ENCODE results near the gene PRLH. TPM values are rescaled to one million over a fixed set of nuclear protein-coding genes. Genes with fewer than 3 reads are reported as not detected.

Gene PRLH, protein sequence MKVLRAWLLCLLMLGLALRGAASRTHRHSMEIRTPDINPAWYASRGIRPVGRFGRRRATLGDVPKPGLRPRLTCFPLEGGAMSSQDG
- total RNA-seq (2016; rRNA removed; fragmentation: Illumina TruSeq; extraction: Trizol) (not detected in 2 replicates), polyA plus RNA-seq (2011; rRNA removed) (not detected in 2 replicates), polyA minus RNA-seq (2011; rRNA and poly(A)+ RNA removed; ENCODE audit: low replicate concordance) (not detected in 2 replicates), Bru-seq, nascent RNA (not detected), BruChase-seq, experiment 1, labeled RNA remaining after a 6-hour chase (not detected), BruChase-seq, experiment 2, labeled RNA remaining after a 2-hour chase (not detected)
- not detected in 2 replicates for total RNA-seq (2016; cell fraction: cytosol; rRNA removed; fragmentation: Illumina TruSeq; extraction: Trizol; ENCODE audit: low read depth)
- total RNA-seq (2016; cell fraction: insoluble cytoplasmic fraction; rRNA removed; fragmentation: Illumina TruSeq; extraction: Trizol), result not detected in 2 replicates
- total RNA-seq (2016; cell fraction: membrane; rRNA removed; fragmentation: Illumina TruSeq; extraction: Trizol), result not detected in 2 replicates
- total RNA-seq (2016; cell fraction: nucleus; rRNA removed; fragmentation: Illumina TruSeq; extraction: Trizol), result not detected in 2 replicates
- polyA plus RNA-seq (2011; cell fraction: cytosol; rRNA removed), result not detected in 2 replicates
- not detected in 2 replicates for polyA plus RNA-seq (2011; cell fraction: nucleus; rRNA removed)
- not detected in 2 replicates for polyA plus RNA-seq (2012)
- polyA plus RNA-seq (2016; cell fraction: cytosol; fragmentation: Illumina TruSeq; extraction: Trizol; ENCODE audit: low read depth), result not detected in 2 replicates
- polyA plus RNA-seq (2016; cell fraction: insoluble cytoplasmic fraction; fragmentation: Illumina TruSeq; extraction: Trizol; ENCODE audit: low read depth), result not detected in 2 replicates
- not detected in 2 replicates for polyA plus RNA-seq (2016; cell fraction: membrane; fragmentation: Illumina TruSeq; extraction: Trizol; ENCODE audit: low read depth)
- polyA plus RNA-seq (2016; cell fraction: nucleus; fragmentation: Illumina TruSeq; extraction: Trizol; ENCODE audit: insufficient read depth, low read depth), result not detected in 2 replicates
- not detected in 2 replicates for polyA minus RNA-seq (2011; cell fraction: cytosol; rRNA and poly(A)+ RNA removed)
- polyA minus RNA-seq (2011; cell fraction: nucleus; rRNA and poly(A)+ RNA removed), result not detected in 2 replicates
- long read RNA-seq, experiment 1, result 0 reads
- long read RNA-seq, experiment 2, result 0 reads

DNA sequence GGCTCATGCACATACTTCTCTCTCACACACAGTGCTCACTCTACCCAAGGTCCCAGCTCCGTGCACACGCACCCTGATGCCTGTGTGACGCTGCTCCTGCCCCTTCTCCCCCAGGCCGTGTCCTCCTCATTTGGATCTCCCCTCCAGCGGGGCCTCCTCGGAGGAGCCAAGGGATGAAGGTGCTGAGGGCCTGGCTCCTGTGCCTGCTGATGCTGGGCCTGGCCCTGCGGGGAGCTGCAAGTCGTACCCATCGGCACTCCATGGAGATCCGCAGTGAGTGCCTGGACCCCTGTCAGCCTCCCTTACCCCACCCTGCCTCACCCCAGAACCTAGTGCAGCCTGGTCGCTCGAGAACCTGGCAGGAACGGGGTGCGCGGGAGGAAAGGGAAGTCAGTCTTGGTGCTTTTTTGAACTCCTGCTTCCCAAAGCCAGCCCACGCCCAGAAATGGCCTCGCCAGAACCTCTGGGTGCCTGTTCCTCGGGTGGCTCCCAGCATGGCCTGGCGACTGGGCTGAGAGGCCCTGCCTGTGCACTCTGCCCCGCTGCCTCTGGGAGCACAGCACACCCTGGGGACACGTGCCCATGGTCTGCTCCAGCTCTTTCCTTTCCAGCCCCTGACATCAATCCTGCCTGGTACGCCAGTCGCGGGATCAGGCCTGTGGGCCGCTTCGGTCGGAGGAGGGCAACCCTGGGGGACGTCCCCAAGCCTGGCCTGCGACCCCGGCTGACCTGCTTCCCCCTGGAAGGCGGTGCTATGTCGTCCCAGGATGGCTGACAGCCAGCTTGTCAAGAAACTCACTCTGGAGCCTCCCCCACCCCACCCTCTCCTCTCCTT is at the start of gene PRLH:
Gene PRLH, plus strand, starts transcription at position 174 of the 835 bp plus-strand sequence. Its CDS starts 0 bp downstream, at position 174.
- H3K27ac ChIP-seq (ENCODE audit: extremely low read length, insufficient read depth, low read length), result no peak within 1 kb of the TSS
- no peaks in the 10 kb centered on the region for H3K79me2 ChIP-seq (ENCODE audit: insufficient read depth, low read length)
- ChIA-PET POLR2A (no interaction called here), CTCF (ENCODE audit: low intra/inter-chr PET ratio, low total read pairs) (no interaction called here)
- peaks cover 0 to 38% of the 10 kb centered on the region in 2 experiments; a peak in 4 of 5 replicates for H3K27me3 ChIP-seq (ENCODE audit: control insufficient read depth in 1 of 2, insufficient read depth in 2 of 2, low read length in 2 of 2)
- no peak within 1 kb of the TSS for H3K9ac ChIP-seq (ENCODE audit: insufficient read depth, low read depth, low read length)
- ATAC-seq, result peak; percentile 70
- H3K9me3 ChIP-seq (ENCODE audit: low read length), result no peaks in the 10 kb centered on the region
- intact Hi-C loops (cut with micrococcal nuclease; ENCODE audit: unreplicated experiment) (loop anchor here (1.0 kb wide), 1 partner anchor 95 kb away; no protein-coding TSS in a partner anchor), in situ Hi-C loops (cut with HindIII; ENCODE audit: extremely low pct_ligation_motif_present, low pct_unique_long_range_greater_than_20kb) (no loop called here)
- no peak within 1 kb of the TSS for H2AFZ ChIP-seq (ENCODE audit: low read length)
- H4K20me1 ChIP-seq (ENCODE audit: insufficient read depth, low read length), result no peaks in the 10 kb centered on the region
- no peak within 1 kb of the TSS for H3K4me2 ChIP-seq (ENCODE audit: low read depth, low read length)
- WGBS (ENCODE audit: low lambda C conversion rate), result 47% methylated on average over 23 of the region's 32 CpGs
- no peaks in the 10 kb centered on the region for H3K36me3 ChIP-seq (replicated peaks in 1 of 2; ENCODE audit: control insufficient read depth in 1 of 2, insufficient read depth in 2 of 2, low read length in 2 of 2)
- H3K4me3 ChIP-seq (replicated peaks in 1 of 3; ENCODE audit: insufficient read depth in 1 of 3, low read depth in 2 of 3, low read length in 3 of 3), result no peak within 1 kb of the TSS
- H3K4me1 ChIP-seq (ENCODE audit: insufficient read depth, low read length), result no peaks in the 10 kb centered on the region; the same call in 1 of the 2 replicates
- no peak for FAIRE-seq
- BruUV-seq (replicated peaks), result no TSS peak
- no peak for DNase-seq (ENCODE audit: low spot score)
- TF ChIP-seq, protein P1, sequence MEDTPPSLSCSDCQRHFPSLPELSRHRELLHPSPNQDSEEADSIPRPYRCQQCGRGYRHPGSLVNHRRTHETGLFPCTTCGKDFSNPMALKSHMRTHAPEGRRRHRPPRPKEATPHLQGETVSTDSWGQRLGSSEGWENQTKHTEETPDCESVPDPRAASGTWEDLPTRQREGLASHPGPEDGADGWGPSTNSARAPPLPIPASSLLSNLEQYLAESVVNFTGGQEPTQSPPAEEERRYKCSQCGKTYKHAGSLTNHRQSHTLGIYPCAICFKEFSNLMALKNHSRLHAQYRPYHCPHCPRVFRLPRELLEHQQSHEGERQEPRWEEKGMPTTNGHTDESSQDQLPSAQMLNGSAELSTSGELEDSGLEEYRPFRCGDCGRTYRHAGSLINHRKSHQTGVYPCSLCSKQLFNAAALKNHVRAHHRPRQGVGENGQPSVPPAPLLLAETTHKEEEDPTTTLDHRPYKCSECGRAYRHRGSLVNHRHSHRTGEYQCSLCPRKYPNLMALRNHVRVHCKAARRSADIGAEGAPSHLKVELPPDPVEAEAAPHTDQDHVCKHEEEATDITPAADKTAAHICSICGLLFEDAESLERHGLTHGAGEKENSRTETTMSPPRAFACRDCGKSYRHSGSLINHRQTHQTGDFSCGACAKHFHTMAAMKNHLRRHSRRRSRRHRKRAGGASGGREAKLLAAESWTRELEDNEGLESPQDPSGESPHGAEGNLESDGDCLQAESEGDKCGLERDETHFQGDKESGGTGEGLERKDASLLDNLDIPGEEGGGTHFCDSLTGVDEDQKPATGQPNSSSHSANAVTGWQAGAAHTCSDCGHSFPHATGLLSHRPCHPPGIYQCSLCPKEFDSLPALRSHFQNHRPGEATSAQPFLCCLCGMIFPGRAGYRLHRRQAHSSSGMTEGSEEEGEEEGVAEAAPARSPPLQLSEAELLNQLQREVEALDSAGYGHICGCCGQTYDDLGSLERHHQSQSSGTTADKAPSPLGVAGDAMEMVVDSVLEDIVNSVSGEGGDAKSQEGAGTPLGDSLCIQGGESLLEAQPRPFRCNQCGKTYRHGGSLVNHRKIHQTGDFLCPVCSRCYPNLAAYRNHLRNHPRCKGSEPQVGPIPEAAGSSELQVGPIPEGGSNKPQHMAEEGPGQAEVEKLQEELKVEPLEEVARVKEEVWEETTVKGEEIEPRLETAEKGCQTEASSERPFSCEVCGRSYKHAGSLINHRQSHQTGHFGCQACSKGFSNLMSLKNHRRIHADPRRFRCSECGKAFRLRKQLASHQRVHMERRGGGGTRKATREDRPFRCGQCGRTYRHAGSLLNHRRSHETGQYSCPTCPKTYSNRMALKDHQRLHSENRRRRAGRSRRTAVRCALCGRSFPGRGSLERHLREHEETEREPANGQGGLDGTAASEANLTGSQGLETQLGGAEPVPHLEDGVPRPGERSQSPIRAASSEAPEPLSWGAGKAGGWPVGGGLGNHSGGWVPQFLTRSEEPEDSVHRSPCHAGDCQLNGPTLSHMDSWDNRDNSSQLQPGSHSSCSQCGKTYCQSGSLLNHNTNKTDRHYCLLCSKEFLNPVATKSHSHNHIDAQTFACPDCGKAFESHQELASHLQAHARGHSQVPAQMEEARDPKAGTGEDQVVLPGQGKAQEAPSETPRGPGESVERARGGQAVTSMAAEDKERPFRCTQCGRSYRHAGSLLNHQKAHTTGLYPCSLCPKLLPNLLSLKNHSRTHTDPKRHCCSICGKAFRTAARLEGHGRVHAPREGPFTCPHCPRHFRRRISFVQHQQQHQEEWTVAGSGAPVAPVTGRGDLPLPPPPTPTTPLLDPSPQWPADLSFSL (CRISPR knock-in tag; IDR thresholded peaks at IDR 0.05), result 0 out of 2 replicates have a peak, but pooled peaks have one; percentile 35
- TF ChIP-seq BHLHE40 (IDR thresholded peaks at IDR 0.05; ENCODE audit: low read length) (peak; percentile 59; the same call in 1 of the 2 replicates), SPEN (CRISPR knock-in tag; IDR thresholded peaks at IDR 0.05; ENCODE audit: low read depth) (0 out of 2 replicates have a peak, but pooled peaks have one; percentile 35), SALL1 (CRISPR knock-in tag; IDR thresholded peaks at IDR 0.05) (peak; percentile 40; the same call in 1 of the 2 replicates), ZNF263 (CRISPR knock-in tag; IDR thresholded peaks at IDR 0.05) (peak; percentile 60; the same call in 1 of the 2 replicates), FOXO1 (CRISPR knock-in tag; IDR thresholded peaks at IDR 0.05) (no peak)
- TF ChIP-seq, protein P2, sequence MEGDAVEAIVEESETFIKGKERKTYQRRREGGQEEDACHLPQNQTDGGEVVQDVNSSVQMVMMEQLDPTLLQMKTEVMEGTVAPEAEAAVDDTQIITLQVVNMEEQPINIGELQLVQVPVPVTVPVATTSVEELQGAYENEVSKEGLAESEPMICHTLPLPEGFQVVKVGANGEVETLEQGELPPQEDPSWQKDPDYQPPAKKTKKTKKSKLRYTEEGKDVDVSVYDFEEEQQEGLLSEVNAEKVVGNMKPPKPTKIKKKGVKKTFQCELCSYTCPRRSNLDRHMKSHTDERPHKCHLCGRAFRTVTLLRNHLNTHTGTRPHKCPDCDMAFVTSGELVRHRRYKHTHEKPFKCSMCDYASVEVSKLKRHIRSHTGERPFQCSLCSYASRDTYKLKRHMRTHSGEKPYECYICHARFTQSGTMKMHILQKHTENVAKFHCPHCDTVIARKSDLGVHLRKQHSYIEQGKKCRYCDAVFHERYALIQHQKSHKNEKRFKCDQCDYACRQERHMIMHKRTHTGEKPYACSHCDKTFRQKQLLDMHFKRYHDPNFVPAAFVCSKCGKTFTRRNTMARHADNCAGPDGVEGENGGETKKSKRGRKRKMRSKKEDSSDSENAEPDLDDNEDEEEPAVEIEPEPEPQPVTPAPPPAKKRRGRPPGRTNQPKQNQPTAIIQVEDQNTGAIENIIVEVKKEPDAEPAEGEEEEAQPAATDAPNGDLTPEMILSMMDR (CRISPR knock-in tag; IDR thresholded peaks at IDR 0.05), result peak; percentile 20; the same call in 1 of the 2 replicates
- TF ChIP-seq, protein P3, sequence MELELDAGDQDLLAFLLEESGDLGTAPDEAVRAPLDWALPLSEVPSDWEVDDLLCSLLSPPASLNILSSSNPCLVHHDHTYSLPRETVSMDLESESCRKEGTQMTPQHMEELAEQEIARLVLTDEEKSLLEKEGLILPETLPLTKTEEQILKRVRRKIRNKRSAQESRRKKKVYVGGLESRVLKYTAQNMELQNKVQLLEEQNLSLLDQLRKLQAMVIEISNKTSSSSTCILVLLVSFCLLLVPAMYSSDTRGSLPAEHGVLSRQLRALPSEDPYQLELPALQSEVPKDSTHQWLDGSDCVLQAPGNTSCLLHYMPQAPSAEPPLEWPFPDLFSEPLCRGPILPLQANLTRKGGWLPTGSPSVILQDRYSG (CRISPR knock-in tag; IDR thresholded peaks at IDR 0.05), result no peak
